Measurements from ENCODE around the gene RAVER1. TPM values are rescaled to one million over a fixed set of nuclear protein-coding genes. Genes with fewer than 3 reads are reported as not detected.

RAVER1 gene
- total and polyA plus RNA-seq, 2 of the 13 experiments (the other 11 are each of a cell fraction or from before 2014, with no cell fraction given) = 3.6 to 7.9 TPM

DNA sequence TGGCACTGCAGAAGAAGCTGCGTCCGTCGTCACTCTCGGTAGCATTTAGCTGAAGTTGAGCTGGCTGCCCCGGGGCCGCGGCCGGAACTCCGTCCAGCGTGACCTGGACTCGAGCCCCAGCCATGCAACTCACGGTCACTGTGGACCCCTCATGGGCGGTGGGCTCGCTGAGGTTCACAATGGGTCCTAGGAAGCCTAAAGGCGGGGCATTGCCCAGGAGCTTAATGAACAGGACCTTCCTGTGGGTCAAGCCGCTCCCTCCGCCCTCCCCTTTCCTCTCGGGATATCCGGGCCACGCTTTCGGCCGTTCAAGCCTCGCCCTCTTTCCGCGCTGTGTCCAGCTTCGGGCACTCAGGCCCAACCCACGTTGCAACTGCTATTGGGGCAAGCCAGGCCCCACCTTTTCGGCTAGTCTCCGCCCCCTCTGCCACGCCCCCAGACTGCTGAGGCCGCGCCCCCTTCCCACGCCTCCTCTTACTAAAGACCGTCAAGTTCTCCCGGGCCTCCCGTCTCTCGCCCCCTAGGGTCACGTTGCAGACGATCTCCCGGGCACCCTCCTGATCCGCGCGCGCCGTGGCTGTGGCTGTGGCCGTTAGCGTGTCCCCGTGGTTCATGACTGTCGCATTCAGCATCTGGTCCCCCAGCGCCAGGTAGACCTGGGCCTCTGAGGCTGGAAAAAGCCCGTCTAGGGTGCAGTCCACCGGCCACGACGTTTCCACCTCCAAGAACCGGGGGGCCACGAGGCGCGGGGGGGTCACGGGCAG is 1.4 kb upstream of the RAVER1 start (continued):
- TF ChIP-seq, protein P1, sequence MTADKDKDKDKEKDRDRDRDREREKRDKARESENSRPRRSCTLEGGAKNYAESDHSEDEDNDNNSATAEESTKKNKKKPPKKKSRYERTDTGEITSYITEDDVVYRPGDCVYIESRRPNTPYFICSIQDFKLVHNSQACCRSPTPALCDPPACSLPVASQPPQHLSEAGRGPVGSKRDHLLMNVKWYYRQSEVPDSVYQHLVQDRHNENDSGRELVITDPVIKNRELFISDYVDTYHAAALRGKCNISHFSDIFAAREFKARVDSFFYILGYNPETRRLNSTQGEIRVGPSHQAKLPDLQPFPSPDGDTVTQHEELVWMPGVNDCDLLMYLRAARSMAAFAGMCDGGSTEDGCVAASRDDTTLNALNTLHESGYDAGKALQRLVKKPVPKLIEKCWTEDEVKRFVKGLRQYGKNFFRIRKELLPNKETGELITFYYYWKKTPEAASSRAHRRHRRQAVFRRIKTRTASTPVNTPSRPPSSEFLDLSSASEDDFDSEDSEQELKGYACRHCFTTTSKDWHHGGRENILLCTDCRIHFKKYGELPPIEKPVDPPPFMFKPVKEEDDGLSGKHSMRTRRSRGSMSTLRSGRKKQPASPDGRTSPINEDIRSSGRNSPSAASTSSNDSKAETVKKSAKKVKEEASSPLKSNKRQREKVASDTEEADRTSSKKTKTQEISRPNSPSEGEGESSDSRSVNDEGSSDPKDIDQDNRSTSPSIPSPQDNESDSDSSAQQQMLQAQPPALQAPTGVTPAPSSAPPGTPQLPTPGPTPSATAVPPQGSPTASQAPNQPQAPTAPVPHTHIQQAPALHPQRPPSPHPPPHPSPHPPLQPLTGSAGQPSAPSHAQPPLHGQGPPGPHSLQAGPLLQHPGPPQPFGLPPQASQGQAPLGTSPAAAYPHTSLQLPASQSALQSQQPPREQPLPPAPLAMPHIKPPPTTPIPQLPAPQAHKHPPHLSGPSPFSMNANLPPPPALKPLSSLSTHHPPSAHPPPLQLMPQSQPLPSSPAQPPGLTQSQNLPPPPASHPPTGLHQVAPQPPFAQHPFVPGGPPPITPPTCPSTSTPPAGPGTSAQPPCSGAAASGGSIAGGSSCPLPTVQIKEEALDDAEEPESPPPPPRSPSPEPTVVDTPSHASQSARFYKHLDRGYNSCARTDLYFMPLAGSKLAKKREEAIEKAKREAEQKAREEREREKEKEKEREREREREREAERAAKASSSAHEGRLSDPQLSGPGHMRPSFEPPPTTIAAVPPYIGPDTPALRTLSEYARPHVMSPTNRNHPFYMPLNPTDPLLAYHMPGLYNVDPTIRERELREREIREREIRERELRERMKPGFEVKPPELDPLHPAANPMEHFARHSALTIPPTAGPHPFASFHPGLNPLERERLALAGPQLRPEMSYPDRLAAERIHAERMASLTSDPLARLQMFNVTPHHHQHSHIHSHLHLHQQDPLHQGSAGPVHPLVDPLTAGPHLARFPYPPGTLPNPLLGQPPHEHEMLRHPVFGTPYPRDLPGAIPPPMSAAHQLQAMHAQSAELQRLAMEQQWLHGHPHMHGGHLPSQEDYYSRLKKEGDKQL (CRISPR knock-in tag; IDR thresholded peaks at IDR 0.05; ENCODE audit: low read depth) = no peak
- TF ChIP-seq HCFC1 (IDR thresholded peaks at IDR 0.05; ENCODE audit: low read depth, low read length) = no peak
- TF ChIP-seq SRSF9 (IDR thresholded peaks at IDR 0.05; ENCODE audit: borderline replicate concordance, insufficient read depth, low read depth, low read length, poor library complexity, severe bottlenecking) = no peak
- TF ChIP-seq, protein P2, sequence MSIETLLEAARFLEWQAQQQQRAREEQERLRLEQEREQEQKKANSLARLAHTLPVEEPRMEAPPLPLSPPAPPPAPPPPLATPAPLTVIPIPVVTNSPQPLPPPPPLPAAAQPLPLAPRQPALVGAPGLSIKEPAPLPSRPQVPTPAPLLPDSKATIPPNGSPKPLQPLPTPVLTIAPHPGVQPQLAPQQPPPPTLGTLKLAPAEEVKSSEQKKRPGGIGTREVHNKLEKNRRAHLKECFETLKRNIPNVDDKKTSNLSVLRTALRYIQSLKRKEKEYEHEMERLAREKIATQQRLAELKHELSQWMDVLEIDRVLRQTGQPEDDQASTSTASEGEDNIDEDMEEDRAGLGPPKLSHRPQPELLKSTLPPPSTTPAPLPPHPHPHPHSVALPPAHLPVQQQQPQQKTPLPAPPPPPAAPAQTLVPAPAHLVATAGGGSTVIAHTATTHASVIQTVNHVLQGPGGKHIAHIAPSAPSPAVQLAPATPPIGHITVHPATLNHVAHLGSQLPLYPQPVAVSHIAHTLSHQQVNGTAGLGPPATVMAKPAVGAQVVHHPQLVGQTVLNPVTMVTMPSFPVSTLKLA (IDR thresholded peaks at IDR 0.05) = peak; percentile 65
- no peak for TF ChIP-seq NFYB (CRISPR knock-in tag; IDR thresholded peaks at IDR 0.05)
- TF ChIP-seq, protein P3, sequence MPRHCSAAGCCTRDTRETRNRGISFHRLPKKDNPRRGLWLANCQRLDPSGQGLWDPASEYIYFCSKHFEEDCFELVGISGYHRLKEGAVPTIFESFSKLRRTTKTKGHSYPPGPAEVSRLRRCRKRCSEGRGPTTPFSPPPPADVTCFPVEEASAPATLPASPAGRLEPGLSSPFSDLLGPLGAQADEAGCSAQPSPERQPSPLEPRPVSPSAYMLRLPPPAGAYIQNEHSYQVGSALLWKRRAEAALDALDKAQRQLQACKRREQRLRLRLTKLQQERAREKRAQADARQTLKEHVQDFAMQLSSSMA (CRISPR knock-in tag; IDR thresholded peaks at IDR 0.05) = peak; percentile 91
- no peak for TF ChIP-seq CBX5 (CRISPR knock-in tag; IDR thresholded peaks at IDR 0.05; ENCODE audit: borderline replicate concordance)
- peak; percentile 28; the same call in 1 of the 2 replicates for TF ChIP-seq NFYC (CRISPR knock-in tag; IDR thresholded peaks at IDR 0.05)
- peak; percentile 42; the same call in 1 of the 2 replicates for TF ChIP-seq ZBTB7B (CRISPR knock-in tag; IDR thresholded peaks at IDR 0.05)
- TF ChIP-seq, protein P4, sequence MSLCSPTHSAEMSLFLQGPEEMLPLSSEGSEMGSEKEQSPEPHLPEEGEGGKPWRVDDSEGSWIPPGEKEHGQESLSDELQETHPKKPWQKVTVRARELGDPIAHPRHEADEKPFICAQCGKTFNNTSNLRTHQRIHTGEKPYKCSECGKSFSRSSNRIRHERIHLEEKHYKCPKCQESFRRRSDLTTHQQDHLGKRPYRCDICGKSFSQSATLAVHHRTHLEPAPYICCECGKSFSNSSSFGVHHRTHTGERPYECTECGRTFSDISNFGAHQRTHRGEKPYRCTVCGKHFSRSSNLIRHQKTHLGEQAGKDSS (CRISPR knock-in tag; IDR thresholded peaks at IDR 0.05; ENCODE audit: borderline replicate concordance, low read depth) = no peak
- TF ChIP-seq, protein P5, sequence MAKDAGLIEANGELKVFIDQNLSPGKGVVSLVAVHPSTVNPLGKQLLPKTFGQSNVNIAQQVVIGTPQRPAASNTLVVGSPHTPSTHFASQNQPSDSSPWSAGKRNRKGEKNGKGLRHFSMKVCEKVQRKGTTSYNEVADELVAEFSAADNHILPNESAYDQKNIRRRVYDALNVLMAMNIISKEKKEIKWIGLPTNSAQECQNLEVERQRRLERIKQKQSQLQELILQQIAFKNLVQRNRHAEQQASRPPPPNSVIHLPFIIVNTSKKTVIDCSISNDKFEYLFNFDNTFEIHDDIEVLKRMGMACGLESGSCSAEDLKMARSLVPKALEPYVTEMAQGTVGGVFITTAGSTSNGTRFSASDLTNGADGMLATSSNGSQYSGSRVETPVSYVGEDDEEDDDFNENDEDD (CRISPR knock-in tag; IDR thresholded peaks at IDR 0.05; ENCODE audit: borderline replicate concordance) = peak; percentile 34; the same call in 1 of the 2 replicates
- TF ChIP-seq RARG (CRISPR knock-in tag; IDR thresholded peaks at IDR 0.05; ENCODE audit: low read depth) = no peak
- TF ChIP-seq ZNF367 (CRISPR knock-in tag; IDR thresholded peaks at IDR 0.05; ENCODE audit: borderline replicate concordance) = no peak
- TF ChIP-seq, protein P6, sequence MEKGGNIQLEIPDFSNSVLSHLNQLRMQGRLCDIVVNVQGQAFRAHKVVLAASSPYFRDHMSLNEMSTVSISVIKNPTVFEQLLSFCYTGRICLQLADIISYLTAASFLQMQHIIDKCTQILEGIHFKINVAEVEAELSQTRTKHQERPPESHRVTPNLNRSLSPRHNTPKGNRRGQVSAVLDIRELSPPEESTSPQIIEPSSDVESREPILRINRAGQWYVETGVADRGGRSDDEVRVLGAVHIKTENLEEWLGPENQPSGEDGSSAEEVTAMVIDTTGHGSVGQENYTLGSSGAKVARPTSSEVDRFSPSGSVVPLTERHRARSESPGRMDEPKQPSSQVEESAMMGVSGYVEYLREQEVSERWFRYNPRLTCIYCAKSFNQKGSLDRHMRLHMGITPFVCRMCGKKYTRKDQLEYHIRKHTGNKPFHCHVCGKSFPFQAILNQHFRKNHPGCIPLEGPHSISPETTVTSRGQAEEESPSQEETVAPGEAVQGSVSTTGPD (CRISPR knock-in tag; IDR thresholded peaks at IDR 0.05) = no peak

All from HepG2 (cell line).